BJ (cell line): ENCODE data around the gene DSCAML1. TPM values are rescaled to one million over a fixed set of nuclear protein-coding genes. Genes with fewer than 3 reads are reported as not detected.
"Not testable (repeated sequence)": the region's sequence is repeated elsewhere in the genome, so short reads cannot be mapped to it uniquely, and the experiment has no call there.

ENCODE experiments used
- CTCF ChIA-PET: fragments of 350-600 bp; formaldehyde crosslinking; extraction: SDS; loops from one replicate; lab custom pipeline; 2021; ENCODE audit warnings: antibody characterized with exemption, inconsistent platforms; lab: Yijun Ruan, JAX
- POLR2A ChIA-PET: fragments of 300-600 bp; sonication (Branson Sonifier 250); formaldehyde crosslinking; extraction: SDS; loops from one replicate; lab custom pipeline; 2021; ENCODE audit warnings: antibody characterized with exemption; lab: Charles Lee
- DNase-seq: peaks from one replicate; pipeline ENCODE4 v3.0.0-alpha.2; 2011; ENCODE audit warnings: low read depth
- H3K27me3 ChIP-seq: 2 replicates; pipeline ENCODE4 v1.6.0; 2011; ENCODE audit warnings: low read length; ENCODE audit not compliant: control insufficient read depth, insufficient read depth
- H3K36me3 ChIP-seq: 2 replicates; pipeline ENCODE4 v1.5.1; 2011; ENCODE audit warnings: low read length; ENCODE audit not compliant: control insufficient read depth, insufficient read depth
- H3K4me3 ChIP-seq: 2 replicates; pipeline ENCODE4 v1.5.1; 2011; ENCODE audit warnings: low read depth, mild to moderate bottlenecking, control low read depth, low read length
- polyA plus RNA-seq: library from polyadenylated mRNA; depleted of rRNA; stranded (reverse); fragments of >200 nt; gene quantifications from 2 replicates; pipeline ENCODE4 v1.2.3, GENCODE V29; 2011
- TF ChIP-seq, protein P1 (sequence below): IDR thresholded peaks from 2 replicates; pipeline ENCODE4 v1.5.1; 2011; ENCODE audit warnings: low read depth, mild to moderate bottlenecking, control low read depth, inconsistent platforms, low read length, moderate library complexity; ENCODE audit not compliant: insufficient read depth

DSCAML1 gene
- polyA plus RNA-seq, 1 experiment, result not detected

DNA sequence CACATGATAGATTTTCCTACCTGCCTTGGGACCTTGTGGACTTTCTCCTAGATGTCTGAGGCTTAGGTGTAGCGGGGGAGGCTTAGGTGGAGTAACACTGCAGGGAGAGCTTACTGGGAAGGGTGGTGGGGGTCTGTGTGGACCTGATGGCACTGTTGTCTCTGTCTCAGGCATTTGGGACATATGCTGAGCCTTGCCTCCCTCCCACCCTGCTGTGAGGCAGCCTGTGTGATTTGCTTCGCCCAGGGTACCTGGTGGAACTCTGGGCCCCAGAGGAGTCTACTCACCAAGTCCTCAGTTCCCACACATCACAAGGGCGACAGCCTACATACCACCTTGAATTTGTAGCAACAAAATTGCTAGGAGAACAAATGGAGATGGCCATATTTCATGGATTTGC is 388.7 kb downstream of the DSCAML1 start:
- no peak for DNase-seq
- TF ChIP-seq, protein P1, sequence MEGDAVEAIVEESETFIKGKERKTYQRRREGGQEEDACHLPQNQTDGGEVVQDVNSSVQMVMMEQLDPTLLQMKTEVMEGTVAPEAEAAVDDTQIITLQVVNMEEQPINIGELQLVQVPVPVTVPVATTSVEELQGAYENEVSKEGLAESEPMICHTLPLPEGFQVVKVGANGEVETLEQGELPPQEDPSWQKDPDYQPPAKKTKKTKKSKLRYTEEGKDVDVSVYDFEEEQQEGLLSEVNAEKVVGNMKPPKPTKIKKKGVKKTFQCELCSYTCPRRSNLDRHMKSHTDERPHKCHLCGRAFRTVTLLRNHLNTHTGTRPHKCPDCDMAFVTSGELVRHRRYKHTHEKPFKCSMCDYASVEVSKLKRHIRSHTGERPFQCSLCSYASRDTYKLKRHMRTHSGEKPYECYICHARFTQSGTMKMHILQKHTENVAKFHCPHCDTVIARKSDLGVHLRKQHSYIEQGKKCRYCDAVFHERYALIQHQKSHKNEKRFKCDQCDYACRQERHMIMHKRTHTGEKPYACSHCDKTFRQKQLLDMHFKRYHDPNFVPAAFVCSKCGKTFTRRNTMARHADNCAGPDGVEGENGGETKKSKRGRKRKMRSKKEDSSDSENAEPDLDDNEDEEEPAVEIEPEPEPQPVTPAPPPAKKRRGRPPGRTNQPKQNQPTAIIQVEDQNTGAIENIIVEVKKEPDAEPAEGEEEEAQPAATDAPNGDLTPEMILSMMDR, result no peak
- no peak overlapping the region for H3K4me3 ChIP-seq
- CTCF ChIA-PET, result interaction anchor here (1.9 kb wide), 1 partner anchor 18 kb away, joined by 5 read pairs; no protein-coding TSS in a partner anchor
- H3K27me3 ChIP-seq, result no peaks in the 10 kb centered on the region
- POLR2A ChIA-PET, result no interaction called here
- peaks cover 28% of the 10 kb centered on the region for H3K36me3 ChIP-seq

DNA sequence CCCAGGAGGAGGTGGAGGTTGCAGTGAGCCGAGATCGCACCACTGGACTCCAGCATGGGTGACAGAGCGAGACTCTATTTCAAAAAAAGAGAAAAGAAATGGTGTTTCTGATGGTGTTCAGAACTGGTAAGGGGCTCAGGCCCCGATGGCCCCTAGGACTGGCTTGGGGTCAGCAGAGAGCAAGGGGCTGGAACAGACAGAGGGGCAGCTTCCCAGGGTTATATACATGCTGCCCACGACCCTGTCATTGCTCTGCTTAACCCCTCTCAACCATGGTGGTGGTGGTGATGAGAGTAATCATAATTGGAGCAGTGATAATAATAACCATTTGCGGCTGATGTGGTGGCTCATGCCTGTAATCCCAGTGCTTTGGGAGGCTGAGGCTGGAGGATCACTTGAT is 390.0 kb downstream of the DSCAML1 start:
- H3K4me3 ChIP-seq, result no peak overlapping the region
- TF ChIP-seq, protein P1, result no peak
- peaks cover 29% of the 10 kb centered on the region for H3K36me3 ChIP-seq
- ChIA-PET POLR2A (no interaction called here), CTCF (interaction anchor here (1.5 kb wide), 1 partner anchor 20 kb away, joined by 4 read pairs; no protein-coding TSS in a partner anchor)
- no peak for DNase-seq
- H3K27me3 ChIP-seq, result no peaks in the 10 kb centered on the region

DNA sequence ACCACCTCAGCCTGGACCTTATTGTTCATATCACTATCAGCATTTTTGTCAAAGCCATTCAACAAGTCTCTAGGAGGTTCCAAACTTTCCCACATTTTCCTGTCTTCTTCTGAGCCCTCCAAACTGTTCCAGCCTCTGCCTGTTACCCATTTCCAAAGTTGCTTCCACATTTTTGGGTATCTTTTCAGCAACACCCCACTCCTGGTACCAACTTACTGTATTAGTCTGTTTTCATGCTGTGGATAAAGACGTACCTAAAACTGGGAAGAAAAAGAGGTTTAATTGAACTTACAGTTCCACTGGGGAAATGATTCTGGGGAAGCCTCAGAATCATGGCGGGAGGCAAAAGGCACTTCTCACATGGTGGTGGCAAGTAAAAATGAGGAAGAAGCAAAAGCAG is 391.1 kb downstream of the DSCAML1 start:
- H3K36me3 ChIP-seq, result peaks cover 24% of the 10 kb centered on the region
- H3K4me3 ChIP-seq, DNase-seq, H3K27me3 ChIP-seq, POLR2A ChIA-PET: not testable (repeated sequence)
- CTCF ChIA-PET, result interaction anchor here (1.5 kb wide), 1 partner anchor 21 kb away, joined by 4 read pairs; no protein-coding TSS in a partner anchor

DNA sequence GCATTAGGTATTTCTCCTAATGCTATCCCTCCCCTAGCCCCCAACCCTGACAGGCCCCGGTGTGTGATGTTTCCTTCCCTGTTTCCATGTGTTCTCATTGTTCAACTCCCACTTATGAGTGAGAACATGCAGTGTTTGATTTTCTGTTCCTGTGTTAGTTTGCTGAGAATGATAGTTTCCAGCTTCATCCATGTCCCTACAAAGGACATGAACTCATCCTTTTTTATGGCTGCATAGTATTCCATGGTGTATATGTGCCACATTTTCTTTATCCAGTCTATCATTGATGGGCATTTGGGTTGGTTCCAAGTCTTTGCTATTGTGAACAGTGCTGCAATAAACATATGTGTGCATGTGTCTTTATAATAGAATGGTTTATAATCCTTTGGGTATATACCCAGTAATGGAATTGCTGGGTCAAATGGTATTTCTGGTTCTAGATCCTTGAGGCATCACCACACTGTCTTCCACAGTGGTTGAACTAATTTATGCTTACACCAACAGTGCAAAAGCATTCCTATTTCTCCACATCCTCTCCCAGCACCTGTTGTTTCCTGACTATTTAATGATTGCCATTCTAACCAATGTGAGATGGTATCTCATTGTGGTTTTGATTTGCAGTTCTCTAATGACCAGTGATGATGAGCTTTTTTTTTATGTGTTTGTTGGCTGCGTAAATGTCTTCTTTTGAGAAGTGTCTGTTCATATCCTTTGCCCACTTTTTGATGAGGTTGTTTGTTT is 397.7 kb downstream of the DSCAML1 start:
- H3K27me3 ChIP-seq, CTCF ChIA-PET, POLR2A ChIA-PET, DNase-seq, H3K4me3 ChIP-seq: not testable (repeated sequence)
- peaks cover 24% of the 10 kb centered on the region for H3K36me3 ChIP-seq

DNA sequence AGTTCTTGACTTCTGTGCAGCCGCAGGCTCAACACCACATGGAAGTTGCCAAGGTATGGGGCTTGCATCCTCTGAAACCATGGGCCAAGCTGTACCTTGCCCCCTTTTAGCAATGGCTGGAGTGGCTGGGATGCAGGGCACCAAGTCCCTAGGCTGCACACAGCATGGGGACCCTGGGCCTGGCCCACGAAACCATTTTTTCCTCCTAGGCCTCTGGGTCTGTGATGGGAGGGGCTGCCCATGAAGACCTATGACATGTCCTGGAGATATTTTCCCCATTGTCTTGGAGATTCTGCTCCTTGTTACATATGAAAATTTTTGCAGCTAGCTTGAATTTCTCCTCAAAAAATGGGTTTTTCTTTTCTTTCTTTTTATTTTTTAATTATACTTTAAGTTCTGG is 398.4 kb downstream of the DSCAML1 start:
- CTCF ChIA-PET, result interaction anchor here (0.6 kb wide), 1 partner anchor 548 kb away, joined by 3 read pairs; no protein-coding TSS in a partner anchor
- H3K27me3 ChIP-seq, DNase-seq, H3K4me3 ChIP-seq, POLR2A ChIA-PET: not testable (repeated sequence)
- peaks cover 31% of the 10 kb centered on the region for H3K36me3 ChIP-seq

DNA sequence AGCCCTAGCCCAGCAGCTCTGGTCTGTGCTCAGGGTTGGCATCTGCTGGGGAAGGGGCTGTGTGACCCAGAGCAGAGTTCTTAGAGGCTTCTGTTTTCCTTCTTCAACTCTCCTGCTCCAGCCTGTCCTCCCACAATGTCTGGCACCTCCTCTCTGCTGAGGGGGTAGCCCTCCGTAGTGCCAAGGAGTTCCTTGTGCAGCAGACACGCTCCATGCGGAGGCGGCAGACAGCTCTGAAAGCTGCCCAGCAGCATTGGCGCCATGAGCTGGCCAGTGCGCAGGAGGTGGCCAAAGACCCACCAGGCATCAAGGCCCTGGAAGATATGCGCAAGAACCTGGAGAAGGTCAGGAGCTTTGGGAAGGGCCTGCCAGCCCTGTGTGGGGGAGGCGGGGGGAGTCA is 400.0 kb downstream of the DSCAML1 start:
- ChIA-PET CTCF (no interaction called here), POLR2A (no interaction called here)
- TF ChIP-seq, protein P1, result no peak
- Histone ChIP-seq H3K4me3 (no peak overlapping the region), H3K27me3 (no peaks in the 10 kb centered on the region), H3K36me3 (peaks cover 41% of the 10 kb centered on the region)
- DNase-seq, result no peak
